Mesenchymal stem cell (in vitro differentiated cells and primary cell): ENCODE measurements around the gene MAZ.
A peak's percentile ranks its signal among the peaks of the same experiment; 100 is the strongest.

ENCODE experiments used
- DNase-seq: peaks from one replicate; pipeline ENCODE4 v3.0.0-alpha.2; 2013
- H2AFZ ChIP-seq: one replicate; pipeline ENCODE4 v1.6.1; 2013; ENCODE audit warnings: low read depth, mild to moderate bottlenecking, control low read depth, inconsistent platforms, low read length, moderate library complexity
- H2AK5ac ChIP-seq: 2 replicates; pipeline ENCODE4 v1.6.1; 2013; ENCODE audit warnings: low read length, moderate library complexity, mild to moderate bottlenecking, inconsistent platforms; ENCODE audit not compliant: severe bottlenecking
- H2BK120ac ChIP-seq: one replicate; pipeline ENCODE4 v1.6.1; 2013; ENCODE audit warnings: low read depth, mild to moderate bottlenecking, inconsistent platforms, low read length, moderate library complexity
- H2BK12ac ChIP-seq, 2 experiments: one replicate each; pipeline ENCODE4 v1.6.1; 2013; ENCODE audit warnings: inconsistent platforms in 2 of 2, low read length in 2 of 2, mild to moderate bottlenecking in 2 of 2, moderate library complexity in 2 of 2, control low read depth in 1 of 2
- H2BK15ac ChIP-seq: one replicate; pipeline ENCODE4 v1.6.1; 2013; ENCODE audit warnings: mild to moderate bottlenecking, low read depth, inconsistent platforms; ENCODE audit not compliant: poor library complexity, severe bottlenecking
- H2BK5ac ChIP-seq: 2 replicates; pipeline ENCODE4 v1.6.1; 2013; ENCODE audit warnings: low read depth, mild to moderate bottlenecking, low read length, control low read depth, inconsistent platforms; ENCODE audit not compliant: poor library complexity, severe bottlenecking
- H3K14ac ChIP-seq, 2 experiments: one replicate each; pipeline ENCODE4 v1.6.1; 2013; ENCODE audit warnings: inconsistent platforms in 2 of 2, low read length in 2 of 2, control low read depth in 1 of 2, mild to moderate bottlenecking in 1 of 2, moderate library complexity in 1 of 2
- H3K18ac ChIP-seq, 2 experiments: one replicate each; pipeline ENCODE4 v1.6.1; 2013; ENCODE audit warnings: inconsistent platforms in 2 of 2, low read length in 2 of 2, control low read depth in 1 of 2, low read depth in 1 of 2, mild to moderate bottlenecking in 1 of 2
- H3K23ac ChIP-seq, 2 experiments: one replicate each; pipeline ENCODE4 v1.6.1; 2013; ENCODE audit warnings: inconsistent platforms in 2 of 2, low read length in 2 of 2, mild to moderate bottlenecking in 2 of 2, moderate library complexity in 2 of 2, control low read depth in 1 of 2
- H3K27ac ChIP-seq: 2 replicates; pipeline ENCODE4 v1.5.1; 2013; ENCODE audit warnings: mild to moderate bottlenecking, moderate library complexity, low read length, control low read depth, inconsistent platforms; ENCODE audit not compliant: poor library complexity, severe bottlenecking
- H3K27me3 ChIP-seq, 2 experiments: 2 replicates each; pipeline versions ENCODE4 v1.6.1 to v1.7.0; 2013; ENCODE audit warnings: low read length in 2 of 2, mild to moderate bottlenecking in 2 of 2, moderate library complexity in 2 of 2, control low read depth in 1 of 2, inconsistent platforms in 1 of 2; ENCODE audit not compliant: control insufficient read depth in 1 of 2, insufficient read depth in 1 of 2
- H3K36me3 ChIP-seq, 2 experiments: 2 replicates each; pipeline versions ENCODE4 v1.6.1 to v1.7.0; 2013; ENCODE audit warnings: low read length in 2 of 2, control low read depth in 1 of 2, inconsistent platforms in 1 of 2, low read depth in 1 of 2, mild to moderate bottlenecking in 1 of 2; ENCODE audit not compliant: insufficient read depth in 2 of 2, control insufficient read depth in 1 of 2
- H3K4ac ChIP-seq, 2 experiments: one replicate each; pipeline ENCODE4 v1.6.1; 2013; ENCODE audit warnings: inconsistent platforms in 2 of 2, low read length in 2 of 2, mild to moderate bottlenecking in 2 of 2, moderate library complexity in 2 of 2, control low read depth in 1 of 2, low read depth in 1 of 2
- H3K4me1 ChIP-seq: 2 replicates; pipeline ENCODE4 v1.6.1; 2013; ENCODE audit warnings: low read depth, low read length, control low read depth; ENCODE audit not compliant: control insufficient read depth, insufficient read depth
- H3K4me2 ChIP-seq: 2 replicates; pipeline ENCODE4 v1.6.1; 2013; ENCODE audit warnings: low read length, mild to moderate bottlenecking, inconsistent platforms; ENCODE audit not compliant: poor library complexity, severe bottlenecking
- H3K4me3 ChIP-seq, 2 experiments: 2 replicates each; pipeline versions ENCODE4 v1.5.1 to v1.7.0; 2013; ENCODE audit warnings: low read length in 2 of 2, mild to moderate bottlenecking in 2 of 2, control low read depth in 1 of 2, low read depth in 1 of 2; ENCODE audit not compliant: insufficient read depth in 1 of 2
- H3K79me1 ChIP-seq: replicated peaks from 2 replicates; pipeline ENCODE4 v1.6.1; 2013; ENCODE audit warnings: mild to moderate bottlenecking, control low read depth, low read length, inconsistent platforms; ENCODE audit not compliant: poor library complexity, severe bottlenecking
- H3K9ac ChIP-seq: 2 replicates; pipeline ENCODE4 v1.7.0; 2013; ENCODE audit warnings: mild to moderate bottlenecking, low read length, moderate library complexity
- H3K9me3 ChIP-seq: 2 replicates; pipeline ENCODE4 v1.7.0; 2013; ENCODE audit warnings: mild to moderate bottlenecking, low read length; ENCODE audit not compliant: control insufficient read depth
- H4K8ac ChIP-seq: one replicate; pipeline ENCODE4 v1.6.1; 2013; ENCODE audit warnings: inconsistent platforms, mild to moderate bottlenecking, low read length, moderate library complexity
- H4K91ac ChIP-seq: one replicate; pipeline ENCODE4 v1.6.1; 2013; ENCODE audit warnings: mild to moderate bottlenecking, low read length, inconsistent platforms
- WGBS: methylation state at CpG from one replicate; pipeline ENCODE4 v1.1.7; 2013; ENCODE audit warnings: mixed read lengths; 5-methylcytosine and 5-hydroxymethylcytosine counted together

MAZ gene

DNA sequence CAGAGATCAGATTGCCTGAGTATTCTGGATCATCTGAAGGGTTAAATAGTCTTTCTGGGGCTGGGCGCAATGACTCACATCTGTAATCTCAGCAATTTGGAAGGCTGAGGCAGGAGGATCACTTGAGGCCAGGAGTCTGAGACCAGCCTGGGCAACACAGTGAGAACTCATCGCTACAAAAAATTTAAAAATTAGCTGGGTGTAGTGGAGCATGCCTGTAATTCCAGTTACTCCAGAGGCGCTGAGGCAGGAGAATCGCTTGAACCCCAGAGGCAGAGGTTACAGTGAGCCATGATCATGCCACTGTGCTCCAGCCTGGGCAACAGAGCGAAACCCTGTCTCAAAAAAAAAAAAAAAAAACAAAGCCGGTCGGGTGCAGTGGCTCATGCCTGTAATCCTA lies 29.6 kb downstream of the MAZ start:
- Histone ChIP-seq H2AK5ac (no peak overlapping the region), H2BK15ac (no peak overlapping the region), H2BK120ac (no peak overlapping the region), H3K9me3 (no peaks in the 10 kb centered on the region), H2BK12ac (no peak overlapping the region), H3K4me2 (no peak overlapping the region), H3K18ac (no peak overlapping the region), H4K8ac (no peak overlapping the region), H3K9ac (no peak overlapping the region), H2BK5ac (no peak overlapping the region), H3K14ac (no peak overlapping the region), H3K36me3 (peaks cover 82 to 95% of the 10 kb centered on the region in 2 experiments), H3K27me3 (no peaks in the 10 kb centered on the region), H3K4me1 (peaks cover 2% of the 10 kb centered on the region), H3K23ac (no peak overlapping the region), H3K4me3 (no peak overlapping the region), H4K91ac (no peak overlapping the region), H2AFZ (no peak overlapping the region), H3K4ac (no peak overlapping the region), H3K27ac (no peak overlapping the region), H3K79me1 (peaks cover 38% of the 10 kb centered on the region)
- no peak for DNase-seq
- WGBS: 91% methylated on average over 7 of the region's 7 CpGs

DNA sequence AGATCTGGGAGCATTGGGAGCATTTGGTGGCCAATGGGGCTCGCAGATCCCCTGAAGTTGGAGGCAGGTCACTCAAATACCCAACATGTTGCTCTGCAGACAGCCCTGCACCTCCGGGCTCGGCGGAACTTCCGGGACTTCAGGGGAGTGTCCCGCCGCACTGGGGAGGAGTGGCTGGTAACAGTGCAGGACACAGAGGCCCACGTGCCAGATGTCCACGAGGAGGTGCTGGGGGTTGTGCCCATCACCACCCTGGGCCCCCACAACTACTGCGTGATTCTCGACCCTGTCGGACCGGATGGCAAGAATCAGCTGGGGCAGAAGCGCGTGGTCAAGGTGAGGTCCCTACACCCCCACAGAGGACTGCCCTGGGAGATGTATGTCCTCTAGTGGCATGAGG lies 30.3 kb downstream of the MAZ start:
- Histone ChIP-seq H3K4me3 (no peak overlapping the region), H3K4me2 (no peak overlapping the region), H3K9me3 (no peaks in the 10 kb centered on the region), H2BK15ac (no peak overlapping the region), H3K27me3 (no peaks in the 10 kb centered on the region), H3K79me1 (peaks cover 39% of the 10 kb centered on the region), H3K27ac (no peak overlapping the region), H2AK5ac (no peak overlapping the region), H3K18ac (no peak overlapping the region), H2BK120ac (no peak overlapping the region), H3K14ac (no peak overlapping the region), H4K8ac (peak overlapping the region; percentile 24), H3K23ac (no peak overlapping the region), H4K91ac (no peak overlapping the region), H2BK12ac (no peak overlapping the region), H3K4ac (peak overlapping the region in 1 of 2 experiments; percentile 10), H2AFZ (no peak overlapping the region), H2BK5ac (no peak overlapping the region), H3K9ac (no peak overlapping the region), H3K36me3 (peaks cover 82 to 95% of the 10 kb centered on the region in 2 experiments), H3K4me1 (peaks cover 2% of the 10 kb centered on the region)
- 89% methylated on average over 15 of the region's 15 CpGs for WGBS
- DNase-seq: no peak

DNA sequence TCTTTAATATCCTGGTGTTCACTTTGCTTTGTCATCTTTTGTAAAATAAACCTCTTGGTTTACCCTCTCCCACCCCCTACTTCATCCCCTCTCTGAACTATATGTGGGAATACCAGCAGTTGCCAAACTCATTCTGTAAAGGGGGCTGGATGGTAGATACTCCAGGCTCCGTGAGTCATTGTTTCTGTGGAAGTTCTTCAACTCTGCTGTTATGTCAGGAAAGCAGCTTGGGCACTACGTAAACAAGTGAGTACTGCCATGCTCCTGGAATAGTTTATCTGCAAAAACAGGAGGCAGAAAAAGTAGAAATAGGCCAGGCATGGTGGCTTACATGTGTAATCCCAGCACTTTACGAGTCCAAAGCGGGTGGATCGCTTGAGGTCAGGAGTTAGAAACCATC lies 31.5 kb downstream of the MAZ start:
- H3K36me3 ChIP-seq: peaks cover 86 to 96% of the 10 kb centered on the region in 2 experiments
- H2BK120ac ChIP-seq: no peak overlapping the region
- no peak overlapping the region for H2BK12ac ChIP-seq
- H3K4me3 ChIP-seq: no peak overlapping the region
- H3K4ac ChIP-seq: no peak overlapping the region
- no peaks in the 10 kb centered on the region for H3K9me3 ChIP-seq
- peaks cover 44% of the 10 kb centered on the region for H3K79me1 ChIP-seq
- H2BK5ac ChIP-seq: peak overlapping the region; percentile 12
- no peak overlapping the region for H2BK15ac ChIP-seq
- no peak overlapping the region for H3K27ac ChIP-seq
- no peak overlapping the region for H4K91ac ChIP-seq
- H3K4me2 ChIP-seq: no peak overlapping the region
- H3K9ac ChIP-seq: no peak overlapping the region
- no peak overlapping the region for H2AFZ ChIP-seq
- no peaks in the 10 kb centered on the region for H3K27me3 ChIP-seq
- H3K4me1 ChIP-seq: peaks cover 3% of the 10 kb centered on the region
- WGBS: 78% methylated on average over 5 of the region's 5 CpGs
- DNase-seq: peak; percentile 54
- no peak overlapping the region for H3K14ac ChIP-seq
- H4K8ac ChIP-seq: no peak overlapping the region
- no peak overlapping the region for H2AK5ac ChIP-seq
- H3K18ac ChIP-seq: no peak overlapping the region
- H3K23ac ChIP-seq: no peak overlapping the region

- no peak overlapping the region for H2BK120ac ChIP-seq
- 90% methylated on average over 6 of the region's 6 CpGs for WGBS
- H3K36me3 ChIP-seq: peaks cover 86 to 94% of the 10 kb centered on the region in 2 experiments
- H3K9ac ChIP-seq: no peak overlapping the region
- no peak overlapping the region for H4K8ac ChIP-seq
- no peak overlapping the region for H4K91ac ChIP-seq
- H2AFZ ChIP-seq: no peak overlapping the region
- no peaks in the 10 kb centered on the region for H3K27me3 ChIP-seq
- peaks cover 38% of the 10 kb centered on the region for H3K79me1 ChIP-seq
- no peak overlapping the region for H3K14ac ChIP-seq
- no peak overlapping the region for H3K27ac ChIP-seq
- no peaks in the 10 kb centered on the region for H3K9me3 ChIP-seq
- no peak for DNase-seq
- H3K23ac ChIP-seq: no peak overlapping the region
- no peak overlapping the region for H3K4me2 ChIP-seq
- H2BK12ac ChIP-seq: peak overlapping the region in 1 of 2 experiments; percentile 2
- no peak overlapping the region for H3K4ac ChIP-seq
- no peak overlapping the region for H3K18ac ChIP-seq
- H3K4me3 ChIP-seq: no peak overlapping the region
- peaks cover 3% of the 10 kb centered on the region for H3K4me1 ChIP-seq
- H2BK5ac ChIP-seq: no peak overlapping the region
- H2AK5ac ChIP-seq: no peak overlapping the region
- no peak overlapping the region for H2BK15ac ChIP-seq
Measured at GRCh38 chr16:29839822-29840221, 33.5 kb downstream of the MAZ start.
